GM21723 (cell line): ENCODE results near the gene KIF26A.

ENCODE experiments used
- ATAC-seq: cut with Tn5 transposase; IDR thresholded peaks from one replicate; pipeline ENCODE4 v1.9.1; 2021; ENCODE audit warnings: mild to moderate bottlenecking, moderate library complexity; ENCODE audit not compliant: unreplicated experiment

The KIF26A gene

DNA sequence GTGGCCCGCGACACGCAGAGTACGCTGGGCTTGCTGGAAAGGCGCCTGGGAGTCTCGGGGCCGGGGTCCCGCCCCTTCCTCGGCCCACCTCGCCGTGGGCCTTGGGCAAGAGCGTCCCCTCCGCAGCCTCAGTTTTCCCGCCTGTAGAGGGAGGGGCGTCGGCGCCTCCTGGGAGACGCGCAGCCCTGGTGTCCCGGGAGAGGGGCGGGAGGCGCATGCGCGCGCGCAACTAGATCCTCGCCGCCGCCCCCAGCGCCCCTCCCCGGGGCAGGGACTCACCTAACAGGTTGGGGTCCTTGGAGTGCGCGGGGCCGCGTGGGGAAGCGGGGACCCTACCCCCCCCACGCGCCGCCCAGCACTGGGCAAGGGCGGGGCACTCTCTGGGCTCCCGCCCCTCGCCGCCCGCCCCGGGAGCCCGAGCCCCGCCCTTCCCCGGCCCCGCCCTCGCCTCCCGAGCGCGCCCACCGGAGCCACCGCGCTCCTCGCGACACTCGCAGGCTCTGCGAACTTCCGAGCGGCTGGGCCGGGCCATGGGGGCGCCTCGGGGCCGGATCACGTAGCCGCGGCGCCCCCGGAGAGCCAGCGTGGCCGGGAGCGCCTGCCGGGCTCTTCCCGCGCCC lies at the start of gene KIF26A:
KIF26A (plus strand) TSS at position 490 of the 620 bp plus-strand sequence. CDS start 136 bp downstream, outside the sequence.
- no peak for ATAC-seq

DNA sequence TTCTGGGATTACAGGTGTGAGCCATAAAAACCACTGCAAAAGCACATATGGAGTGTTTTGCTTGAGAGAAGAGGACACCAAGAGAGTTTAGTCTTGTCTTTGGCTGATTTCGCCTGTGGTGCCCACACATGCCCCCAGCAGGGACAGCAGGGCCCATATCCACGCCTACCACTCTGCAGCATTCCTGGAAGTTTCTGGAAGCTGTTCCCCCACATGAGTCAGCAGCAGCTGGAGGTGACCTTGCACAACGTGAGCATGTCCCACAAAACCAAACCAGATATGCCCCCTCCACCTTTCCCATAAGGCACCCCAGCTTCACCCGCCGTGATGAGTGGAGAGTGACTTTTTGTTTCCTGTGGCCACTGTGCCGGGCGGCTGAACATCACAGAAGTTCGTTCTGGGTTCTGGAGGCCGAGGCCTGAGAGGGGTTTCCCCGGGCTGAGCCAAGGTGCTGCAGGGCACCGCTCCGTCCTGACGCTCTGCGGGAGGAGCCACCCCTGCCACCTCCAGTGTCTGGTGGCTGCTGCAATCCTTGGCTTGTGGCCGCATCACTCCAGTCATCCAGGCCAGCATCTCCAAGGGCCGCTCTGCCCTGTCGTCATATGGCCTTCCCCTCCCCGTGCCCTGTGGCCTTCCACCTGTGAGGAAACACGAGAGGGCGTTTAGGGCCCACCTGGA lies 48.2 kb upstream of the KIF26A start:
- no peak for ATAC-seq

DNA sequence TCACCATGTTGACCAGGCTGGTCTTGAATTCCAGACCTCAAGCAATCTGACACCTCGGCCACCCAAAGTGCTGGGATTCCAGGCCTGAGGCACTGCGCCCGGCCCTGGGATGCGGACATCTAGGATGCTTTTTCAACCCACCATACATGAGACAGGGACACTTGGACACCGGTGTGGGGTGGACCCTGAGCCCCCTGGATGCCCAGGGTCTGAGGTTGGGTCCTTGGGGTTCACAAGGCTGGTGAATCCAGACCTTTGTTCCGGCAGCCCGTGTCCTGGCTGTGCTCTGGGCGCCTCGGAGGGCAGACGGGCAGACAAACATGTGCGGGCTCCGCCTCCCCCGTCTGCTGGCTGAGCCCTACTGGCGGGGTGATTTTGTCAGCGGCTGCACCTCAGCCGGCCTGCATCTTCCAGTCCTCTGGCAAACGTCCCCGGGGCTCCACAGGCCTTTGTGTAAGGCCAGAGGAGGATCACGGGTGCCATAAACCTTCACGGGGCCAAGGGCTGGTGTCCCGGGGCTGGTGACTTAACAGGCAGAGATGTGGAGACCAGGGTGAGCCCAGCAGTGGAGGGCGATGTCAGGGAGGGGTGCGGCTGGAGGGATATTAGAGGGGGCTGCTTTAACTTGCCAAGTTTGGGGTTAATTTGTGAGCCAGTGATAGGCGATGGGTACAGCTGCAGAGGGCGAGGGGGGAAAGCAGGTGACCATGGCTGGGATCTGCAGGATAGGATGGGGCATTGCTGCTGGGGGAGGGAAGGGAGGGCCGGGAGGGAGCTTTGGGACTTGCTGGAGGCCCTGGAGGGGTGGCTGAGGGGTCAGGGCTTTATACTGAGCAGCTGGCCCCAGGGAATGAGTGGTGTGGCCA lies 47.1 kb upstream of the KIF26A start:
- no peak for ATAC-seq

DNA sequence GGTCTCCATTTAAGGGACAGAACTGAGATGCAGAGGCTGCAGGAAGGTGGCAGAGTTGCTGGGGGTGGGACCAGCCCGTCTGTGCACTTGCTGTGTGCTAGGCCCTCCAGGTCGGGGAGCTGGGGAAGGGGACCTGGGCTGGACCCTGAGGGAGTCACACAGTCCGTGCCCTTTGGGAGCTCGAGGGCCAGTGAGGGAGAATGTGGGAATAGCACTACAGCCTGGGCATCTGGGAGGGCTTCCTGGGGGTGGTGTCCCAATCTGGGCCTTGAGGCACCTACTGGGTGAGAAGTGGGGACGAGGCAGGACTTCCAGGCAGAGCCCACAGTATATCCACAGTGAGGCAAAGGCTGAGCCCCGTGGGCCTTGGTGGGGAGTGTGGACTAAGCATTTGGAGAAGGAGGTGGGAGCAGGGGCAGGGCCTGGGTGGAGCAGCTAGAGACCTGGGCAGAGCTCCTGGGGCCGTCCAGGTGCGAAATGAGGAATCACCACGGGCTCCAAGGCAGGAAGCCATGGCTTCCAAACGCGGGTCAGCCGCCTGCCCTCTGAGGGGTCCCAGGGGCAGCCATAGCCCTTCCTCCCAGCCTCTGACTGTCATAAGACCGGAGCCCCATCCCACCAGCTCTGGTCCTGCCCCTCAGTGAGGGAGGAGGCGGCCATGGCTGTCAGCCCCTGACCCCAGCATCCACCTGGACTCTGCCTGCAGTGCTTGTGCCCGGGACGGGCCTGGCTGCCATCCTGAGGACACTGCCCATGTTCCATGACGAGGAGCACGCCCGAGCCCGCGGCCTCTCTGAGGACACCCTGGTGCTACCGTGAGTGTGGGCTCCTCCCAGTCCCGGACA lies 46.2 kb upstream of the KIF26A start:
- ATAC-seq, result no peak

DNA sequence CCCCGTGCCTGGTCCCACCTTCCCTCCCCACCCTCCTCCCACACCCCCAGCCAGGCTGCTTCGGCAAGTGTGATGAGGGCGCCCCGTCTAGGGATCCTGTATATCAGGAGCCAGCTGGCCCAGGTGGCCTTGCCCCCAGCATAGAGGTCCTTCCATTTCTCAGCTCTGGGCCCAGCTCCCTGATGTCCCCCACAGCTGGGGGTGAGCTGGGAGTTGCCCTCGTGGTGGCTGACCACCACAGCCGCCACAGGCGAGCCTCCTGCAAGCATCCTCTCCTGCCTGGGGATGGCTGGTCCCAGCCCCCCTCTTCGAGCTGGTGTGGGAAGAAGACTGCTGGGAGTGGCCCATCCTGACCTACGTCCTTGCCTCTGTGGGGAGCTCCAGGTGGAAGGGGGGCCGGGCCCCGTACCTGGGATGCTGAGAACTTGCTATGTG lies 45.4 kb upstream of the KIF26A start:
- no peak for ATAC-seq

DNA sequence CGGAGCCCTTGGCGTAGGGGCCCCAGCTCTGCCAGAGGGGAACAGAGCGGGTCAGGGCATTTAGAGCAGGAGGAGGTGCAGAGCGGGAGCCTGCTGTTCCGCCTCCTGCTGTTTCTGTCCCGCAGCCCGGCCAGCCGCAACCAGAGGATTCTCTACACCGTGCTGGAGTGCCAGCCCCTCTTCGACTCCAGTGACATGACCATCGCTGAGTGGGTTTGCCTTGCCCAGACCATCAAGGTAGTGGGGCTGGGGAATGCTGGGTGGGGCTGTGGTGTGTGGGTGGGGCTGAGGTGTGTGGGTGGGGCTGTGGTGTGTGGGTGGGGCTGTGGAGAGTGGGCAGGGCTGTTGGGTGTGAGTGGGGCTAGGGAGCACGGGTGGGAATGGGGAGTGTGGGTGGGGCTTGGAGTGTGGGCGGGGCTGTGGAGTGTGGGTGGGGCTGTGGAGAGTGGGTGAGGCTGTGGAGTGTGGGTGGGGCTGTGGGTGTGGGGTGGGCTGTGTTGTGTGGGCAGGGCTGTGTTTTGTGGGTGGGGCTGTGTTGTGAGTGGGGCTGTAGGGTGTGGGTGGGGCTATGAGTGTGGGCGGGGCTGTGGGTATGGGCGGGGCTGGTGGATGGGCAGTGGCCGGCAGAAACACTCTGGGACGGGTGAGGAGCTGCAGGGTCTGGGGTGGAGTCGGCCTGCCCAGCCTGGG lies 44.9 kb upstream of the KIF26A start:
- no peak for ATAC-seq

DNA sequence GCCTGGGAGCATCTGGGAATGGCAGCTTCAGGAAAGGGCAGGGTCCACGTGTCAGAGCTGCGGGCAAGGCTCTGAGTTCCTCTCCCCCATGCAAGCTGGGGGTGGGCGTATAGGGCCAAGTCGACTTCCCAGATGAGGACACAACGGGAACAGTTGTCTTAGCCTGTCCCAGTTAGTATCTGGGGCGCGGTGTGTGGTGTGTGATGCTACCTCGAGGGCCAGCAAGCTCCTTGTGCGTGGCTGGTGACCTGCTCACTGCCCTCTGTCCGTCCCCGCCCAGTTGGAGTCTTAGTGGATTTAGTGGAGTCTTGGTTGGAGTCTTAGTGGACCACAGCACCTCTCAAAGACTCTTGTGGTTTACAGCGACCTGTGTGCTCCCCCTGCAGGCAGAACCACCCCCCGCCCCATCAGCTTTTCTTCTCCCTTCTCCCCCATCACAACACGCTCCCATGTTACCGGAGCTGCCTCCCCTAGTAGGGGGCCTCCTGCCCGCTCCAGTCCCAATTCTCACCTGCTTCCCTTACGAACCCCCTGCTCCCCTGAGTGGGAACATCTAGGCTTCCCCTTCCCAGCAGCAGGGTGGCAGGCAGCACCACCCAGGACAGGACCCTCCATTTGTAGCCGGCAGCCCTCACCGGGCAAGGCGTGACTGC lies 44.2 kb upstream of the KIF26A start:
- ATAC-seq, result no peak

DNA sequence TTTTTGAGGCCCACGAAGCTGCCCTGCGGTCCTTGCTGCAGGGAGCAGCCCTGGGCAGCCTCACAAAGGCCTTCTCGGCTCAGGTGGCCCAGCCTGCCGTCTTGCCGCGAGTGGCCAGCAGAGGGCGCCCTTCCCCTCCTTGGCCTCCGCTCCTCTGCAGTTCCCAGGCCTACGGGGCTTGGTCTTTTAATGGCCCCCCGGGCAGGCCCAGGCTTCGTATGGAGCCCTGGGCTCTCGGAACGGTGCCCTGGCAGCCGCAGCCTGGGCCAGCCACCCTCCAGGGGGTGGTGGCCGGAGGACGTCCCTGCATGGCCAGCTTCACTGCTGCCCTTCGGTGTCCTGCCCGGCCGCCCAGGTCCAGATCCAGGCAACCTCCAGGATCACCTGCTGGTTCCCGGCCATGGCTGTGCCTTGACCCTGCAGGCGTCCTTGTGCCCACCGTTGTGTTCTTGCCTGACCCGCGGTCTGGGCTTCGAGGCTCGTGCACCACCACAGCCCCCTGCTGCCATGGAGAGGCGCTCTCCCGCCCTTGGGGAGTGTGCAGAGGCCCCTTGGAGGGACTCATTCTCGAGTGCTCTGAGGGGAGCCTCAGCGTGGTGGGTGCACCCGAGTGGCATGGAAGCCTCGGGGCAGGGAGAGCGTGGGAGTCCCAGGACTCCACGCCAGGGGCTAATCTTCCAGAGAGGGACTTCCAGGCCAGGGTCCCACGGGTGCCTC lies 43.5 kb upstream of the KIF26A start:
- ATAC-seq, result no peak

DNA sequence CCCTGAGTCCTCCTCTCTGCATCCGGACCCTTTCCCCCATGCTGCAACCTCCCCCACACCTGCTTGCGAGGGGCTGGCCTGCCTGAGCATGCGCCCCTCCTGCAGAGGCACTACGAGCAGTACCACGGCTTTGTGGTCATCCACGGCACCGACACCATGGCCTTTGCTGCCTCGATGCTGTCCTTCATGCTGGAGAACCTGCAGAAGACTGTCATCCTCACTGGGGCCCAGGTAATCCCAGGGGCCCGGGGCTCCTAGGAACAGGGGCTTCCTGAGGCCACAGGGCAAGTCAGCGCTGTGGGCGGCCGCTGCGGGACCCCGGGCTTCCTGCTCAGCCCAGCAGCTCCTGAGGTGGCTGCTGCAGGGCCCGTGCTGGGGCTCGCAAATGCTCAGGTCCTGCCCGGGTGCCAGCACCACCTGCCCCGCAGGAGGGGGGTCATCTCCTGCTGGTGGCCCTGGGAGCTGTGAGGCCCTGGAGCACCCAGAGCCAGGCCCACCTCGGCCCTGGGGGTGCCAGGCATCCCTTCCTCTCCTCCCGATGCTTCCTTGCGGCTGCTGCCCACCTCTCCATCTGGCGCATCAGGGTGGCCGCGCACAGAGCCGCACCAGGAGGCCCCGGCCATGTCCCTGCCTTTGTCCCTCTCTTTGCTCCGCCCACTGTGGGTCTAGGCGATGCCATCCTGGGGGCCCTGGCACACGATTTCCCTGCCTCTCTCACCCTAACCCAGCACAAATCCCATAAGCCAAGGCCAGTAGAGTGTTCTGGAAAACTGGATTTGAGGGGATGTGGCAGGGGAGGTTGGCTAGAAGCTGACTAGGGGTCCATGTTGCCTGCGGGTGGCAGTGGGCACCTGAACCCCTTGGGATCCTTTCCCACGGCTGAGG lies 42.7 kb upstream of the KIF26A start:
- ATAC-seq, result no peak

DNA sequence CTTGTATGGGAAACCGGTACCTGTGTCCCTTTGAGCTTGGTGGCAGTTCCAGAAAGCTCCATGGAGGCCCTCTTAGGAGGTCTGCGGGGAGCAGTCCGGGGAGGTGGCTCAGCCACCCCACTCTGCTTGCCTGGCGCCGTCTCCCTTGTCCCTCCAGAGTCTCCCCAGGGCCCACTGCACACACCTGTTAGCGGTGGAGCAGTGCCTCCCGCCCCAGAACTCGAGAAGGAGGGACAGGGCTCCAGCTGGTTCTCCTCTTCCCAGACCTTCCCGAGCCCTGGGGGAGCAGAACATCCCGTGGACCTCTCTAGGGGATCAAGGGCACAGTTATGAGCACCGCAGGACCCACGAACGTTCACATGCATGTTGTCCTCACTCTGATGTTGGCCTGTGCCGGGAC lies 42.1 kb upstream of the KIF26A start:
- ATAC-seq, result no peak

DNA sequence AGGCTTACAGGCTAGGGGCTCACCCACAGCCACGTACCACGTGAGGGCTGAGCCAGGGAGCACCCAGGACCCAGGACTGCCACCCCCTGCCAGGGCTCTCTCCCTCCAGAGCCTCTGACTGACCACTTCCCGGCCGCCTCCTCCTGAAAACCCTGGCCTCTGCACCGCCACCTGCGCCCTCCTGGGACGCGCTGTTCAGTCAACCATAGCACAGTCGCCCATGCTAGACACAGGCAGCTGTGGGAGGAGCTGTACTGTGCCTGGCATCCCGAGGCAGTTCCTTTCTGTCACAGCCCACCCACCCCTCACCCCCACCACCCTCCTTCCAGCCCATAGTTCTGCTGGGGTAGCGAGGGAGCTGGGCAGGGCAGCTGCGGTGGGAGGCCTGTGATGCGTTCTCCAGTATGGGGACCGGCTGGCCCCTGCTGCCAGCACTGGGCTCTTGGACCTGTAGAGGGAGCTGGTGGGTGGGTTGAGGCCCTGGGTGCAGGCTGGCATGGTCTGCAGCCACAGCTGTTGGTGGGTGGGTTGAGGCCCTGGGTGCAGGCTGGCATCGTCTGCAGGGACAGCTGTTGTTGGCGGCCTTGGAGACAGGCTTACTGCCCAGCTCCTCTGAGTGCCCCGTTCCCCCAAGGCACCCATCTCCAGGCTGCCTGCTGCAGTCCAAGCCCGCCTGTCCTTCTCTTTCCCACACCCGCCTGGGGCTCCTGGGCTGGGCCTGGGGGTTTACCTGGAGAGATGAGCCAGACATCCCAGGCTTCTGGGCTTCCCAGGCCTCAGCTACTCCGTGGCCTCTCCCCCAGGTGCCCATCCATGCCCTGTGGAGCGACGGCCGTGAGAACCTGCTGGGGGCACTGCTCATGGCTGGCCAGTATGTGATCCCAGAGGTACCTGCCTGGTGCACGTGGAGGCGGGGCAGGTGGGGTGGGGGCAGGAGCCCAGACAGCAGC lies 41.4 kb upstream of the KIF26A start:
- no peak for ATAC-seq

DNA sequence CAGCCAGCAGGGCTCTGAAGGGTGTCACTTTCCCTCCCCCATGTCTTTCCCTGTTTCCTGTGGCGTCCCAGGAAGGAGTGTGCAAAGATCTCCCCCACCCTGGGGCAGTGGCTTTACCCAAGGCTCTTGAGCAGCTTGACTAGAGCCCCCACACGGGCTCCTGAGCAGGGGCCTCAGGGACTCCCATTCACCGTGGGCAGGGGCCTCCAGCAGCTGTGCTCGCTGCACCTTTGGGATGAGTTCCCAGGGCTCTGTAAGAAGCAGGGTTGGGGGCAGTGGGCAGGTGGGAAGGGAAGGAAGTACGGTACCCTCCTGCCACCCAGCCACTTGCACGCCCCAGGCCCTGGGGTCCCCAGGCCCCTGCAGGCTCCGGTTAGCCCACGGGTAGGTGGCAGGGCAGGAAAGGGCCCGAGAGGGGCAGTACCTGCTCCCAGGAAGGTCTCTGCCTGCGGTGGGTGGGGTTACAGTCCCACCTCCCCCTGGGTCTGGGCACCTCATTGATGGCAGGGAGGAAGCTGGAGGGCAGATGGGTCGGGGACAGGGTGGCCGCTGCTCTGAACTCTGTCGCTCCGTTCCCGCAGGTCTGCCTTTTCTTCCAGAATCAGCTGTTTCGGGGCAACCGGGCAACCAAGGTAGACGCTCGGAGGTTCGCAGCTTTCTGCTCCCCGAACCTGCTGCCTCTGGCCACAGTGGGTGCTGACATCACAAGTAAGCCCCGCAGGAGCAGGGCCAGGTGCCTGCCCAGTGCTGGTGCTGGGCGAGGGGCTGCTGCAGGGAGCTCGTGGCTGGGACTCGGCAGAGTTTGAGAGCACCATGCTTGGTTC lies 39.9 kb upstream of the KIF26A start:
- ATAC-seq, result no peak

DNA sequence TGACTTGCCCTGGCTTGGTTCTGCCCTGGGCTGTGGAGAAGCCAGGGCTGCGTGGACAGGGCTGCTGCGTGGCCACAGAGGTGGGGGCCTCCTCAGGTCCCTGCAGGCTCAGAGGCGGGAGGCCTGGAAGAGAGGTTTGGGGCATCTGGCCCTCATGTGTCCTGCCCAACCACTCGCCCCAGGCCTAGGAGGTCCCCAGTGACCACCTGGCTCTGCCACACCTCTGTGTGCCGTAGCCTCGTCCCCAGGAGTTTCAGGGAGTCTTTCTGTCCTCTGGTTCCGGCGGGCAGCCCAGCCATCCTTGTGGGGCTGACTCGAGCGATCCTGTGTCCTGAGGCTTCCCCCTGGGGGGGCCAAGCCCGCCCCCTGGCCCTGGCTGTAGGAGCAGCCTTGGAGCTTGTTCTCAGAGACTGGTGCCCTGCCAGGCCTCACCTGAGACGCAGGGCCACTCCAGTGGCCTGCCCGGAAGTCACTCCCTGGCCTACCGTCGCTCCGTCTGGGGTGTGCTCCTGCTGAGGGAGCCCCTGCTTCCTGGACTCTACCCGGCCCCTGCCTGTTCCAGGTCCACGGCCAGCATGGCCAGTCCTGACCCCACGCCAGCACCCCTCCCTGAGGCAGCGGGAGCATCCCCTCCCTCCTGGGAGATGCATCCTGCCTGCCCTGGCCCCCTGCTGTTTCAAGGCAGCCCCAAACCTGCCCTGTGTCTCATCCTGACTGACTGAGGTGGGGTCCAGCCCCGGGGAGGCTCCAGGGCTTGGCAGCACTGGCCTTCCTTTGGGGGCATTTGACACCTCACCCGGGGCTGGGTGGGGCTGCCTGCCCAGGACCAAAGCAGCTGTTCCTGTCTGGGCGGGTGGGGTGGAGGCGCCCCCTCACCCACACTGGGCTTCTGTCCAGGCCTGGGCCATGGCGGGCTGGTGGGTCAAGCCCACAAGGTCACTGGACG lies 39.0 kb upstream of the KIF26A start:
- ATAC-seq, result no peak

DNA sequence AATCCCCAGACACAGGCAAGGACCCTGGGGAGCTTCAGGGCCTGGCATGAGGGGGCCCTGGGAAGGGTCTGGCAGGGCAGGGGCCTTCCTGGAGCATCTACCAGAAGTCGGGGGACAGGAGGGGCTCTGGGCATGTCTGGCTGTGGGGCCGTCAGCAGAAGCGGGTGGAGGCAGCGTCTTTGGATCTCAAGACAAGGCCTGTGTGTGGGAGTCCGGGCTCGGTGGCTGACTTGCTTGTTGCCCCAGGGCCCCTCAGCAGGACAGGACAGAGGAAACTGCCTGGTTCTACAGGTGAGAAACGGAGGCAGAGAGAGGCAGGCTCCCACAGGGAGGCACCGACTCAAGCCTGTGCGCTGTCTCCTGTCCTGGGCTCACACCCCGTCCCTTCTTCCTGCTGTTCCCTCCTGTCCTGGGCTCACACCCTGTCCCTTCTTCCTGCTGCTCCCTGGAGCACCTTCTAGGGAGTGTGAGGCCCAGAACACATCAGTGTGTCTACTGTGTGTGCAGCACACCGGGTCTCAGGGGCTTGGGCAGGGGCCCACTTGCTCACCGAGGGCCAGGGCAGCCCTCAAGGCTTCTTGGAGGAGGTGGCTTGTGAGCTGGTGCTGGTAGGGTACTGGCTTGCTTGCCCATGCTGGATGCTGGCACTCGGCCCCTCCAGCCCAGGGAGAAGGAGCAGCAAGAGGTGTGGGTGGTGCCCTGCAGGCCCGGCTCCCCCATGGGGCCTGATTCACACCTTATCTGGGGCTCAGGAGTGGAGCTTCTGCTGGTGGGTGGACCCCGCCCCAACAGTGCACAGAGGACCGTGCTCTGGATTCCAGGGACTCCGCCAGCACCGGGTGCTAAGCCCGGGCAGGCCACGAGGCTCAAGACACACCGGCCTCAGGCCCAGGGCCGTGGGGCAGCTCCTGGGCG lies 38.0 kb upstream of the KIF26A start:
- ATAC-seq, result no peak
